Fibroblast of lung (primary cell): Measurements from ENCODE around the gene DLG3. TPM values are rescaled to one million over a fixed set of nuclear protein-coding genes. Genes with fewer than 3 reads are reported as not detected.

Source experiments
- DNase-seq, 2 donors: peaks; one replicate each; pipeline versions ENCODE4 v3.0.0 to v3.0.0-alpha.2; 2010; ENCODE audit warnings: low read depth in 2 of 2
- H2AFZ ChIP-seq: 2 replicates; pipeline ENCODE4 v1.5.1; 2012; ENCODE audit warnings: low read length, control low read depth, inconsistent platforms
- H3K27ac ChIP-seq: 2 replicates; pipeline ENCODE4 v1.5.1; 2011; ENCODE audit warnings: low read length, control low read depth; ENCODE audit not compliant: insufficient read depth
- H3K27me3 ChIP-seq: 2 replicates; pipeline ENCODE4 v1.5.1; 2011; ENCODE audit warnings: mild to moderate bottlenecking, low read length; ENCODE audit not compliant: control insufficient read depth, insufficient read depth
- H3K36me3 ChIP-seq: 2 replicates; pipeline ENCODE4 v1.5.1; 2011; ENCODE audit warnings: low read length; ENCODE audit not compliant: control insufficient read depth, insufficient read depth
- H3K4me1 ChIP-seq: 2 replicates; pipeline ENCODE4 v1.5.1; 2011; ENCODE audit warnings: low read length; ENCODE audit not compliant: control insufficient read depth, insufficient read depth; ENCODE audit errors: extremely low read depth
- H3K4me2 ChIP-seq: 2 replicates; pipeline ENCODE4 v1.5.1; 2011; ENCODE audit warnings: low read length, control low read depth; ENCODE audit not compliant: insufficient read depth; ENCODE audit errors: extremely low read depth
- H3K4me3 ChIP-seq, 4 experiments: fragments of 200-600 bp in 1 of 4; sonication (generic) in 1 of 4; replicated peaks in 1 of 4; 2 replicates each; pipeline ENCODE4 v1.5.1; 2011 to 2016; ENCODE audit warnings: low read length in 4 of 4, low read depth in 3 of 4, mild to moderate bottlenecking in 3 of 4, control low read depth in 2 of 4, inconsistent platforms in 1 of 4, mixed read lengths in 1 of 4; ENCODE audit not compliant: insufficient read depth in 1 of 4; ENCODE audit errors: control extremely low read depth in 1 of 4
- H3K79me2 ChIP-seq: 2 replicates; pipeline ENCODE4 v1.5.1; 2012; ENCODE audit warnings: mild to moderate bottlenecking, low read length, inconsistent platforms; ENCODE audit not compliant: control insufficient read depth, insufficient read depth
- H3K9ac ChIP-seq: 2 replicates; pipeline ENCODE4 v1.5.1; 2011; ENCODE audit warnings: mild to moderate bottlenecking, low read length, control low read depth; ENCODE audit not compliant: insufficient read depth
- H3K9me3 ChIP-seq: 2 replicates; pipeline ENCODE4 v1.5.1; 2012; ENCODE audit warnings: low read depth, low read length; ENCODE audit not compliant: control insufficient read depth, insufficient read depth
- H4K20me1 ChIP-seq: 2 replicates; pipeline ENCODE4 v1.5.1; 2011; ENCODE audit warnings: low read length; ENCODE audit not compliant: control insufficient read depth, insufficient read depth; ENCODE audit errors: extremely low read depth
- CTCF ChIP-seq, 2 donors: IDR thresholded peaks in 1 of 2; conservative IDR thresholded peaks in 1 of 2; 1 replicate in 1 of 2; 2 replicates in 1 of 2; pipeline ENCODE4 v1.5.1; 2011 to 2012; ENCODE audit warnings: low read length in 2 of 2, control low read depth in 1 of 2, inconsistent platforms in 1 of 2, low read depth in 1 of 2, mild to moderate bottlenecking in 1 of 2
- EZH2 ChIP-seq: IDR thresholded peaks from 2 replicates; pipeline ENCODE4 v1.5.1; 2012; ENCODE audit warnings: low read length, control low read depth, mild to moderate bottlenecking; ENCODE audit errors: missing control alignments
- polyA plus RNA-seq, 2 donors: library from polyadenylated mRNA; depleted of rRNA in 1 of 2; stranded (reverse) in 1 of 2; unstranded in 1 of 2; fragments of >200 nt; gene quantifications; 2 replicates each; pipeline ENCODE4 v1.2.1, GENCODE V29; 2011 to 2012; ENCODE audit warnings: missing spikeins in 1 of 2
- total RNA-seq: library from RNA; depleted of rRNA; stranded (reverse); fragments of >200 nt; gene quantifications from 2 replicates; pipeline ENCODE4 v1.2.1, GENCODE V29; 2014

Gene DLG3
- total and polyA plus RNA-seq, 2 donors (not counting 1 experiment from before 2014, with no cell fraction given) = 21.0 to 24.6 TPM

GRCh38 chrX:70464051-70464450 is 19.4 kb downstream of the DLG3 start:
- Histone ChIP-seq H3K9ac (no peak overlapping the region), H3K36me3 (no peaks in the 10 kb centered on the region), H3K27me3 (no peaks in the 10 kb centered on the region), H3K79me2 (no peaks in the 10 kb centered on the region), H3K9me3 (no peaks in the 10 kb centered on the region), H3K4me2 (no peak overlapping the region), H3K4me3 (no peak overlapping the region), H2AFZ (no peak overlapping the region), H4K20me1 (no peaks in the 10 kb centered on the region), H3K4me1 (no peaks in the 10 kb centered on the region), H3K27ac (no peak overlapping the region)
- TF ChIP-seq EZH2 (no peak), CTCF (conservative IDR thresholded peaks at IDR 0.05 in 1 of 2, IDR thresholded peaks at IDR 0.05 in 1 of 2; ENCODE audit: low read depth in 1 of 2, low read length in 2 of 2) (no peak)
- DNase-seq = no peak

- DNase-seq = no peak
- H3K4me2 ChIP-seq = no peak overlapping the region
- TF ChIP-seq CTCF (conservative IDR thresholded peaks at IDR 0.05 in 1 of 2, IDR thresholded peaks at IDR 0.05 in 1 of 2; ENCODE audit: low read depth in 1 of 2, low read length in 2 of 2) (no peak), EZH2 (no peak)
- no peak overlapping the region for H2AFZ ChIP-seq
- H4K20me1 ChIP-seq = no peaks in the 10 kb centered on the region
- H3K27me3 ChIP-seq = no peaks in the 10 kb centered on the region
- H3K36me3 ChIP-seq = no peaks in the 10 kb centered on the region
- no peaks in the 10 kb centered on the region for H3K79me2 ChIP-seq
- H3K4me3 ChIP-seq = no peak overlapping the region
- no peak overlapping the region for H3K9ac ChIP-seq
- H3K9me3 ChIP-seq = no peaks in the 10 kb centered on the region
- H3K27ac ChIP-seq = no peak overlapping the region
- no peaks in the 10 kb centered on the region for H3K4me1 ChIP-seq
Observed at GRCh38 chrX:70466968-70467367, 22.3 kb downstream of the DLG3 start.

- Histone ChIP-seq H2AFZ (no peak overlapping the region), H3K27ac (no peak overlapping the region), H3K36me3 (no peaks in the 10 kb centered on the region), H3K9ac (no peak overlapping the region), H3K9me3 (no peaks in the 10 kb centered on the region), H4K20me1 (no peaks in the 10 kb centered on the region), H3K4me2 (no peak overlapping the region), H3K4me1 (no peaks in the 10 kb centered on the region), H3K79me2 (no peaks in the 10 kb centered on the region), H3K4me3 (no peak overlapping the region), H3K27me3 (no peaks in the 10 kb centered on the region)
- TF ChIP-seq CTCF (conservative IDR thresholded peaks at IDR 0.05 in 1 of 2, IDR thresholded peaks at IDR 0.05 in 1 of 2; ENCODE audit: low read depth in 1 of 2, low read length in 2 of 2) = no peak
- no peak for TF ChIP-seq EZH2
- no peak for DNase-seq
Observed at GRCh38 chrX:70468709-70469108, 24.1 kb downstream of the DLG3 start.
